Measurements from ENCODE around the gene SPRR2A.
"Not testable (repeated sequence)": the region's sequence is repeated elsewhere in the genome, so short reads cannot be mapped to it uniquely, and the experiment has no call there.

The SPRR2A gene

GRCh38 chr1:153025797-153026196 is 31.5 kb downstream of the SPRR2A start:
- no peak for DNase-seq (ENCODE audit: low read depth, low spot score)

- DNase-seq (ENCODE audit: low read depth, low spot score): no peak
These were observed 32.9 kb downstream of the SPRR2A start for GRCh38 chr1:153024413-153024812.

GRCh38 chr1:153023109-153023508 is 34.2 kb downstream of the SPRR2A start:
- no peak for DNase-seq (ENCODE audit: low read depth, low spot score)

GRCh38 chr1:153022340-153022739 is 35.0 kb downstream of the SPRR2A start:
- DNase-seq (ENCODE audit: low read depth, low spot score): not testable (repeated sequence)

- not testable (repeated sequence) for DNase-seq (ENCODE audit: low read depth, low spot score)
These were observed 35.5 kb downstream of the SPRR2A start for GRCh38 chr1:153021829-153022228.

GRCh38 chr1:153011235-153011758 is 46.0 kb downstream of the SPRR2A start:
- DNase-seq (ENCODE audit: low read depth, low spot score): not testable (repeated sequence)
